Skeletal muscle tissue (tissue), 4 donors: ENCODE data around the gene CDC5L. TPM values are rescaled to one million over a fixed set of nuclear protein-coding genes. Genes with fewer than 3 reads are reported as not detected.

ENCODE experiments used
- H3K27ac ChIP-seq: one replicate; pipeline ENCODE4 v1.7.0; 2013; ENCODE audit warnings: mild to moderate bottlenecking, low read depth, low read length, inconsistent platforms
- H3K27me3 ChIP-seq, 3 donors: one replicate each; pipeline ENCODE4 v1.7.0; 2013; ENCODE audit warnings: low read length in 3 of 3; ENCODE audit not compliant: control insufficient read depth in 3 of 3, insufficient read depth in 3 of 3
- H3K36me3 ChIP-seq, 3 donors: one replicate each; pipeline ENCODE4 v1.7.0; 2013; ENCODE audit warnings: low read length in 3 of 3; ENCODE audit not compliant: control insufficient read depth in 3 of 3, insufficient read depth in 3 of 3
- H3K4me1 ChIP-seq, 3 donors: one replicate each; pipeline ENCODE4 v1.7.0; 2013; ENCODE audit warnings: low read length in 3 of 3, mild to moderate bottlenecking in 3 of 3; ENCODE audit not compliant: control insufficient read depth in 3 of 3, insufficient read depth in 3 of 3
- H3K4me3 ChIP-seq, 3 donors: one replicate each; pipeline ENCODE4 v1.7.0; 2013; ENCODE audit warnings: low read length in 3 of 3
- H3K9ac ChIP-seq, 3 donors: one replicate each; pipeline ENCODE4 v1.7.0; 2013; ENCODE audit warnings: low read length in 3 of 3, mild to moderate bottlenecking in 3 of 3, moderate library complexity in 2 of 3, low read depth in 1 of 3
- H3K9me3 ChIP-seq, 3 donors: one replicate each; pipeline ENCODE4 v1.7.0; 2013; ENCODE audit warnings: low read length in 3 of 3; ENCODE audit not compliant: control insufficient read depth in 3 of 3
- total RNA-seq: library from RNA; depleted of rRNA; stranded (reverse); fragments of >200 nt; gene quantifications from one replicate; pipeline ENCODE4 v1.2.3, GENCODE V29; 2014
- donor health status: Osteomylitis.

CDC5L gene
- total RNA-seq, 1 donor from 2014 or later: 19.3 TPM

DNA sequence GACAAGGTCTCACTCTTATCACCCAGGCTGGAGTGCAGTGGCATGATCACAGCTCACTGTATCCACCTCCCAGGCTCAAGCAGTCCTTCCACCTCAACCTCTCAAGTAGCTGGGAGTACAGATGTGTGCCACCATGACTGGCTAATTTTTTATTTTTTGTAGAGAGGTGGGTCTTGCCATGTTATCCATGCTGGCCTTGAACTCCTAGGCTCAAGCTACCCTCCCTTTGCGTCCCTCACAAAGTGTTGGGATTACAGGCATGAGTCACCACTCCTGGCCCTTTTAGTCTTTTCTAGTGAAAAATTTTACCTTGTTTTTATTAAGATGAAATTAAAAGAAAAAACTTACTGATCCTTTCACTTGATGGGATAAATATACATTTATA, 17.2 kb downstream of the CDC5L start:
- no peaks in the 10 kb centered on the region for H3K27me3 ChIP-seq
- H3K36me3 ChIP-seq: peaks cover 26 to 51% (median 46%) of the 10 kb centered on the region in 3 donors
- H3K9me3 ChIP-seq: no peaks in the 10 kb centered on the region
- H3K9ac ChIP-seq: no peak overlapping the region
- H3K4me1 ChIP-seq: peaks cover 8 to 14% (median 11%) of the 10 kb centered on the region in 3 donors
- H3K27ac ChIP-seq: no peak overlapping the region
- no peak overlapping the region for H3K4me3 ChIP-seq

GRCh38 chr6:44407951-44408670, 20.6 kb downstream of the CDC5L start:
- Histone ChIP-seq H3K36me3 (peaks cover 28 to 63% (median 51%) of the 10 kb centered on the region in 3 donors), H3K27me3 (no peaks in the 10 kb centered on the region), H3K9ac (no peak overlapping the region), H3K27ac (no peak overlapping the region), H3K4me3 (no peak overlapping the region), H3K9me3 (no peaks in the 10 kb centered on the region), H3K4me1 (peaks cover 0 to 5% (median 3%) of the 10 kb centered on the region in 3 donors)

DNA sequence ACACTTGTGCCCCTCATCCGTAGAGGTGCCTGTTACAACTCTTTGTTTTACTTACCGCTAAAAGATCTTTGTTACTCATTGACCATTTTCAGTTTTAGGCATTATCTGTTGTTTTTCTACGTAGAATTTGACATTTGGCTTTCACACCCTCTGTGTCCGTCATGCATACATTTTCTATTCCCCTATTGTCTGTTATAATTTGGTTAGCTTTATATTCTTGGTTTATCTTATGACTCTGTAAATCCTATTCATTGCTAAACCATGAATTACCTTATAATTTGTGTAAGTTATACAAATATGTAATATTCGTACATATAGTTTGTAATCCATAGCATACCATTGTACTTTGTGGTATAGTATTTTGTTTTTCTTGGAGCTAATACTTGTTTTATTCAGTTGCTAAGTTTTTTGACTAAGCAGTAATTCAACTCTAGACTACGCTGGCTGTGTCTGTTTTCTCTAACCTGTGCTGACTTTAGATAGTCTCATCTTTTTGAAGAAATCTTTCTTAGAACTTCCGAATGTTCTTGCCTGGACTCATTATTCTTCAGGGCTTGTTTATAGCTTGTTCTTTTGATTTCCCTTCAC, 21.8 kb downstream of the CDC5L start:
- Histone ChIP-seq H3K27me3 (no peaks in the 10 kb centered on the region), H3K4me1 (peaks cover 0 to 5% (median 3%) of the 10 kb centered on the region in 3 donors), H3K36me3 (peaks cover 24 to 67% (median 52%) of the 10 kb centered on the region in 3 donors), H3K27ac (no peak overlapping the region), H3K9me3 (no peaks in the 10 kb centered on the region), H3K9ac (no peak overlapping the region), H3K4me3 (no peak overlapping the region)

DNA sequence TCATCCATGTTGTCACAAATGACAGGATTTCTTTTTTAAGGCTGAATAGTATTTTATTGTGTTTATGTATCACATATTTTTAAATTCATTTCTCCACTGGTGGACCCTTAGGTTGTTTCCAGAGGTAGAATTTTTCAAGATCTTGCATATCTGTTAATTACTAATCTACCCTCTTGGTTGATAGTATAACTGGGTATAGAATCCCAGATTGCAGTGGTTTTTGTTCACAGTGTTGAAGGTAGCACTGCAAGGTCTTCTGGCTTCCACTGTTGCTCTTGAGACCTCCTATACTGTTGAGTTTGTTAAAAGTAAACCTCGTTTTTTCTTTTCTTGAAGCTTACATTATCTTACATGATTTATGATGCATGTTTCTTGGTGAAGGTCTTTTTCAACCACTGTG, 22.9 kb downstream of the CDC5L start:
- peaks cover 2 to 10% (median 7%) of the 10 kb centered on the region in 3 donors for H3K4me1 ChIP-seq
- no peaks in the 10 kb centered on the region for H3K27me3 ChIP-seq
- H3K4me3 ChIP-seq: no peak overlapping the region
- no peak overlapping the region for H3K9ac ChIP-seq
- H3K27ac ChIP-seq: no peak overlapping the region
- peaks cover 18 to 57% (median 47%) of the 10 kb centered on the region in 3 donors for H3K36me3 ChIP-seq
- H3K9me3 ChIP-seq: no peaks in the 10 kb centered on the region

DNA sequence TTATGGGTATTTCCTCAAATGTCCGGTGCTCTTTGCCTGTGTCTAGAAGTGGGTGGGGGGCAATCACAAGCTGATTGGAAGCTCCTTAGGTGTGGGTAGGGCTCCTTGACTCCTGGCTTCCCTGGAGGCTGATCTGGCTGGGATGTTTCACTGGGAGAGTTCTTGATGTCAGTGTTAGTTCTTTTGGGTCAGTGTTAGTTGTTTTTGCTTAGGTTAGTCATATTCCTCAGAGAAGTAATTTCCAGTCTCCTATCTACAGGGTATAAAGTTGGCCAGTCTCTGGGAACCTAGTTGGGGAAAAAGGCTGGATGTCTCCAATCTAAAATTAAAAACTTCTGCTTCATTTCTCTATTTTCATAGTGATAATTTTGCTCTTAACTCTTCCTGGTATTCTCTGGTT, 23.6 kb downstream of the CDC5L start:
- Histone ChIP-seq H3K4me1 (peaks cover 9 to 15% (median 12%) of the 10 kb centered on the region in 3 donors), H3K36me3 (peaks cover 20 to 55% (median 47%) of the 10 kb centered on the region in 3 donors), H3K27ac (no peak overlapping the region), H3K9ac (no peak overlapping the region), H3K27me3 (no peaks in the 10 kb centered on the region), H3K4me3 (no peak overlapping the region), H3K9me3 (no peaks in the 10 kb centered on the region)

DNA sequence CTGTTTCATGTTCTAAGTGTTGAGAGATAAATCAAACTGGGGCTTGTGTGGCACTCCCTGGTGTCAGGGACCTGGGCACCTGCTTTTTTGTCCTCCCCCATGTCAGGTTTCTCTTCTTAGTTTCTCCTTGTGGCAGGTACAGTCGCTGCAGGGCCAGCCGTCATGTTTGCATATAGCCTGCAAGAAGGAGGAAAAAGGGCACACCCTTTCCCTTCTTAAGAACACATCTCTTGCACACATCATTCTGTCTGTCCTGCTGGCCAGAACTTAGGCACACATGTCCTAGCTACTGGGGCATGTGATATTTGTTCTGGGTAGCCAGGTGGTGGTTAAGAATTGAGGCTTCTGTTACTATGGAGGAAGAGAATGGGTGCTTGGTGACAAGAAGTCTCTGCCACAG, 27.9 kb downstream of the CDC5L start:
- H3K27me3 ChIP-seq: no peaks in the 10 kb centered on the region
- peak overlapping the region in 1 of 3 donors; percentile 26 for H3K9ac ChIP-seq
- H3K4me1 ChIP-seq: peaks cover 18 to 20% (median 18%) of the 10 kb centered on the region in 3 donors
- H3K9me3 ChIP-seq: no peaks in the 10 kb centered on the region
- H3K27ac ChIP-seq: no peak overlapping the region
- H3K4me3 ChIP-seq: no peak overlapping the region
- H3K36me3 ChIP-seq: peaks cover 11 to 36% (median 32%) of the 10 kb centered on the region in 3 donors

GRCh38 chr6:44415873-44416502, 28.5 kb downstream of the CDC5L start:
- peaks cover 18 to 20% (median 18%) of the 10 kb centered on the region in 3 donors for H3K4me1 ChIP-seq
- no peak overlapping the region for H3K27ac ChIP-seq
- H3K36me3 ChIP-seq: peaks cover 15 to 38% (median 34%) of the 10 kb centered on the region in 3 donors
- H3K9ac ChIP-seq: peak overlapping the region in 1 of 3 donors; percentile 26
- no peaks in the 10 kb centered on the region for H3K27me3 ChIP-seq
- H3K4me3 ChIP-seq: no peak overlapping the region
- no peaks in the 10 kb centered on the region for H3K9me3 ChIP-seq

GRCh38 chr6:44422531-44422930, 35.0 kb downstream of the CDC5L start:
- Histone ChIP-seq H3K27me3 (no peaks in the 10 kb centered on the region), H3K4me3 (no peak overlapping the region), H3K36me3 (peaks cover 26 to 51% (median 40%) of the 10 kb centered on the region in 3 donors), H3K9ac (no peak overlapping the region), H3K27ac (no peak overlapping the region), H3K9me3 (no peaks in the 10 kb centered on the region), H3K4me1 (peaks cover 0 to 2% (median 0%) of the 10 kb centered on the region in 3 donors)

- H3K36me3 ChIP-seq: peaks cover 26 to 51% (median 38%) of the 10 kb centered on the region in 3 donors
- H3K27ac ChIP-seq: no peak overlapping the region
Observed at GRCh38 chr6:44423306-44423705, 35.8 kb downstream of the CDC5L start.

GRCh38 chr6:44425951-44426350, 38.4 kb downstream of the CDC5L start:
- Histone ChIP-seq H3K9me3 (no peaks in the 10 kb centered on the region), H3K4me3 (no peak overlapping the region), H3K36me3 (peaks cover 18 to 42% (median 40%) of the 10 kb centered on the region in 3 donors), H3K4me1 (no peaks in the 10 kb centered on the region), H3K9ac (no peak overlapping the region), H3K27me3 (no peaks in the 10 kb centered on the region), H3K27ac (no peak overlapping the region)

More at GRCh38 chr6:44423306-44423705, 35.8 kb downstream of the CDC5L start:
- Histone ChIP-seq H3K4me3 (no peak overlapping the region), H3K9ac (no peak overlapping the region), H3K9me3 (no peaks in the 10 kb centered on the region), H3K27me3 (no peaks in the 10 kb centered on the region), H3K4me1 (no peaks in the 10 kb centered on the region)
